LNCAP (cell line): ENCODE measurements around the gene INTS7.

Experiments
- CTCF ChIP-seq: fragments of 450-650 bp; IDR thresholded peaks from 2 replicates; pipeline ENCODE4 v1.5.1; 2017; ENCODE audit warnings: mild to moderate bottlenecking

INTS7 gene

DNA sequence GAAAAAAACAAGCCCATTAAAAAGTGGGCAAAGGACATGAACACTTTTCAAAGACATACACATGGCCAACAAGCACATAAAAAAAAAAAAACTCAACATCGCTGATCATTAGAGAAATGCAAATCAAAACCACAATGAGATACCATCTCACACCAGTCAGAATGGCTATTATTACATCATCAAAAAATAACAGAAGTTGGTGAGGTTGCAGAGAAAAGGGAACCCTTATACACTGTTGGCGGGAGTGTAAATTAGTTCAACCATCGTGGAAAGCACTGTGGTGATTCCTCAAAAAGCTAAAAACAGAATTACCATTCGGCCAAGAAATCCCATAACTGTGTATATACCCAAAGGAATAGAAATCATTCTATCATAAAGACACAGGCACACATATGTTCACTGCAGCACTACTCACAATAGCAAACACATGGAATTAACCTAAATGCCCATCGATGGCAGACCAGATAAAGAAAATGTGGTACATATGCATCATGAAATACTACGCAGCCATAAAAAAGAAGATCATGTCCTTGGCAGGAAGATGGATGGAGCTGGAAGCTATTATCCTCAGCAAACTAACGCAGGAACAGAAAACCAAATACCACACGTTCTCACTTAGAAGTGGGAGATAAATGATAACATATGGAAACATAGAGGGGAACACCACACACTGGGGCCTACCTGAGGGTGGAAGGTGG, 70.1 kb downstream of the INTS7 start:
- no peak for TF ChIP-seq CTCF

DNA sequence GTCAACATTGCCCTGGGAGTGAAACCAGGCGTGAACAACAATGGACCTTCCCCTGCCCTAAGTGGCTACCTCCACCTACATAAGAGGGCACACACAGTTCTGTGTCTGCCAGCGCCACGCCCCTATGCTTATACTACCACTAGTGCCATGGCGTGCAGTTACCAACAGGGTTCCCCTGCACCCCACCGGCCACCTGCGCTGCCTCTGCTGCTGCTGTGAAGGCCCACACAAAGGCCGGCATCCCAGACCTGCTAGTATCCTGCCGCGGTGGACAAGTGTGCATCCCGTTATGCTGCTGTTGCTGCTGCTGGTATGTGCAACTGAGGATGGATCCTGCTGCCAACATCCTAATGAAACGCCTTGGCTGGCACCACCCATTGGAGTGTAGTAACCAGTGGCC, 75.7 kb downstream of the INTS7 start:
- no peak for TF ChIP-seq CTCF

DNA sequence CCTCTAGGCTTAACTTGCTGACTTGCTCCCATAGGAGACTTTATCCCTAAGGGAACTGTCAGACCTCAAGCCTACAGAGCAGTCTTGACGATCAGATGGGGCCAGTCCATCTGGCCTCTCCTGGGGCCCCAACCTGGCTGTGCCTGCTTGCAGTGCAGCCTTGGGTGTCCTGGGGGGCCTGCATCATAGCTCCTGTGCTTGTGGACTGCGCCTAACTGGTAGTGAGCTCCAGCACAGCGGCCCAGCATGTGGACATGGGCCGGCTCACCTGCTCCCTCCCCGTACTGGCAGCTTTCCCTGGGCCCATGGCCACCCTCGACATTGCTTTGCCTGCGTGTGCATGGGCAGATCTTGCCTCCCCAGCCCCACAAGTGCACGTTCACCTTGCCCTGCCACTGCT, 76.1 kb downstream of the INTS7 start:
- no peak for TF ChIP-seq CTCF

GRCh38 chr1:211952299-211952698, 83.1 kb downstream of the INTS7 start:
- no peak for TF ChIP-seq CTCF

DNA sequence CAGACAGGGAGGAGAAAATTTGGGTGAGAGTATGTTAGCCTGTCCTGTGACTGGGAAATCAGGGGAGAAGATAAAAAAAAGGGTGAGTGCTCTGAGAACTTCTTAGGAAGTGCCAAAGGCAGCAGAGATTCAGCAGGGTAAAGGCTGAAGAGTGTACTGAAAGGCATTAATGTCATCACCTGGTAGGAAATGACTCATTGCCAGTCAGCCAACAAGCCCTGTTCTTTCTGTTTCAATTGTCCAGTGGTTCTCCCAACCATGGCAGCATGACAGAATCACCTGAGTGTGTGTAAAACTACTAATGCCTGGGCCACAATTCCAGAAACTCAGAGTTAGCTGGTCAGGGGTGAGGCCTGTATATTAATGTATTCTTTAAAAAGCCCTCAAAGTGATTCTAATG, 83.5 kb downstream of the INTS7 start:
- no peak for TF ChIP-seq CTCF

DNA sequence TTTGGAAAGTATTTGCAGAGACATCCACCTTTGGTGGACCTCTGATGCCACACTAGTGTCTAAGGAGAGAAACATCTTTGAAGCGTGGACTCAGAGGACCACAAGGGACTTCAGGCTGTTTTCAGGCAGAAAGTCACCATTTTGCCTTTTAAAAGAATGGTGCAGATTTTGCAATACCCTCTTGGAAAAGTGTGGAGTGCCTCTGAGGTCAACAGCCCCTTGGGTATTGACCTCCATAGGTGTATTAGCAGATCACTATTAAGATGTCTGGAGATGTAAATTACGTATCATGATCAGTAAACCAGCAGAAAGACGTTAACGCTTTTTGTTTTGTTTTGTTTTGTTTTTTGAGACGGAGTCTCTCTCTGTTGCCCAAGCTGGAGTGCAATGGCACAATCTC, 87.0 kb downstream of the INTS7 start:
- TF ChIP-seq CTCF: no peak

DNA sequence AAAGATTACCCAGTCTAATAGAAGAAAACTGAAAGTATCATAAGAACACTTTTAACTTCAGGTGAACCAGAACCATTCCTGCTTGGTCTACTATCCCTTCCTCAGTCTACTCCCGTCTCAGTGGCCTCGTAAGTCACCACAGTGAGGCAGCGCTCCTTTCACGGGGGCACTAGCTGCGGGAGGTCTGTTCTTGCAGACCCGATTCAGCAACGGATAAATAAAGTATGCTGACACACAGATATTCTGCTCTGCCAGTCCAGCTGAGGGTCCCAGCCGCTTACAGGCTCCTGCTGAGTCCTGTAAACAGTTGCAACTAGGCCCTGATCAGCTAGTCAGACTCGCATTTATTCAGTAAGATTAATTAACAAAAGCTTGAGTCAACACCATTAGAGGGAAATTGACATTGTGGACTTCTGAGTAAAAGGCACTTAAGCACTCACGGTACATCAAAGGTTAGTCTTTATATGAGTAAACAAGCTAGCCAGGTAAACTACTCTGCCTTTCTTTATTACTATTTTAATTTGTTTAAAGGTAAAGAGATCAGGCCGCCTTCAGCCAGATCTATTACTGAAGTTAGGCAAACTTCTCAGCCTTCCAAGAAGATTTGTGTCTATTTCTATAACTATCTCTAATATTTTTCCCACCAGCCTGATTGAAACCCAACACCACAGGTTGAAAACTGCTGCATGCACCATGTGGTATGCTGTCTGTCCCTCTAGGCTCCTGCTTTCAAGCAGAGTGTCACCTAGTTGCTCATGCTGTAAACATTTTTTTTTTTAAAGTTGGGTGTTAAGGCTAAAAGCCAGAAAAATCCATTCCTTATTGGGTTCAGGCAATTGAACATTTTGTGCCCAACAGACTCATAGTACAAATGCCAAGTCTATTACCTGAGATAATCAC, 87.7 kb downstream of the INTS7 start:
- no peak for TF ChIP-seq CTCF
